GM12891 (cell line): Measurements from ENCODE around the gene KCNAB2.

Source experiments
- PAX5 ChIP-seq: IDR thresholded peaks from 2 replicates; pipeline ENCODE4 v1.6.1; 2011; ENCODE audit warnings: low read length, moderate library complexity, mild to moderate bottlenecking; ENCODE audit not compliant: insufficient read depth, severe bottlenecking
- POLR2A ChIP-seq: IDR thresholded peaks from 2 replicates; pipeline ENCODE4 v1.6.1; 2011; ENCODE audit warnings: low read depth, low read length, control low read depth
- POLR2AphosphoS5 ChIP-seq: IDR thresholded peaks from 2 replicates; pipeline ENCODE4 v1.6.1; 2011; ENCODE audit warnings: low read depth, low read length, control low read depth
- POU2F2 ChIP-seq: IDR thresholded peaks from 2 replicates; pipeline ENCODE4 v1.6.1; 2011; ENCODE audit warnings: low read depth, mild to moderate bottlenecking, control low read depth, low read length, moderate library complexity
- SPI1 ChIP-seq: IDR thresholded peaks from 2 replicates; pipeline ENCODE4 v1.6.1; 2011; ENCODE audit warnings: low read depth, low read length, control low read depth
- TAF1 ChIP-seq: IDR thresholded peaks from 2 replicates; pipeline ENCODE4 v1.6.1; 2011; ENCODE audit warnings: low read depth, low read length, control low read depth

- no peak for TF ChIP-seq POU2F2
- TF ChIP-seq POLR2A = no peak
- no peak for TF ChIP-seq TAF1
- no peak for TF ChIP-seq POLR2AphosphoS5
- no peak for TF ChIP-seq SPI1
- TF ChIP-seq PAX5 = no peak
These were observed 47.4 kb upstream of the KCNAB2 start for GRCh38 chr1:5998051-5998905.
